Measurements from ENCODE around the gene FBXO42. TPM values are rescaled to one million over a fixed set of nuclear protein-coding genes. Genes with fewer than 3 reads are reported as not detected.

The FBXO42 gene
- total RNA-seq, 8 experiments from 2014 or later: 10.0 to 27.6 (median 23.2) TPM

- in situ Hi-C loops (cut with MboI; ENCODE audit: low pct_unique_long_range_greater_than_20kb in 2 of 9, low sequenced_read_pairs in 9 of 9, unreplicated experiment in 9 of 9): loop anchor here in 1 of 9 experiments (25.0 kb wide), 1 partner anchor 253 kb away; no protein-coding TSS in a partner anchor
- Histone ChIP-seq H3K27ac (no peak overlapping the region), H3K4me1 (replicated peaks in 1 of 2) (no peaks in the 10 kb centered on the region), H3K4me3 (no peak overlapping the region)
- no peak for ATAC-seq (replicated peaks in 6 of 8)
- 80 to 100% (median 100%) methylated on average over 1 of the region's 1 CpG; no CpG with 5 or more reads in 2 of the 10 experiments for WGBS, 10 experiments
Observed at GRCh38 chr1:16340673-16341072, 11.6 kb downstream of the FBXO42 start.

DNA sequence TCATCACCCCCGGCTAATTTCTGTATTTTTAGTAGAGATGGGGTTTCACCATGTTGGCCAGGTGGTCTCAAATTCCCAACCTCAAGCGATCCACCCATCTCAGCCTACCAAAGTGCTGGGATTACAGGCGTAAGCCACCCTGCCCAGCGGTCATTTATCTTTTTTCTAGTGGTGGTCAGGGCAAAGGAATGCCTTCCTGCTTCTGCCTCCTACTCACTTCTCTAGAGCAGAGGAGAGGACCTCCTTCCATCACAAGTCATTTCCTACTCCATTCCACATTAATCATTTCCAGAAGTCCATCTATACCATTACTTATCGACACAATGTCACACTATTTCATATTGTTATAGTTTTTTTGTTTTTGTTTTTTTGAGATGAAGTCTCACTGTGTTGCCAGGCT, 13.3 kb downstream of the FBXO42 start:
- WGBS, 10 experiments: 50 to 100% (median 98%) methylated on average over 1 to 5 of the region's 5 CpGs; no CpG with 5 or more reads in 2 of the 10 experiments
- in situ Hi-C loops (cut with MboI; ENCODE audit: low pct_unique_long_range_greater_than_20kb in 2 of 9, low sequenced_read_pairs in 9 of 9, unreplicated experiment in 9 of 9): loop anchor here in 1 of 9 experiments (25.0 kb wide), 1 partner anchor 252 kb away; no protein-coding TSS in a partner anchor
- Histone ChIP-seq H3K27ac (no peak overlapping the region), H3K4me1 (replicated peaks in 1 of 2) (no peaks in the 10 kb centered on the region), H3K4me3 (no peak overlapping the region)
- no peak for ATAC-seq (replicated peaks in 6 of 8)

- H3K27ac ChIP-seq: no peak overlapping the region
- H3K4me3 ChIP-seq: no peak overlapping the region
- ATAC-seq (replicated peaks in 6 of 8): peak in 3 of 8 experiments; percentile 33 to 88 (median 77)
- in situ Hi-C loops (cut with MboI; ENCODE audit: low pct_unique_long_range_greater_than_20kb in 2 of 9, low sequenced_read_pairs in 9 of 9, unreplicated experiment in 9 of 9): loop anchor here in 1 of 9 experiments (25.0 kb wide), 1 partner anchor 247 kb away; no protein-coding TSS in a partner anchor
- 36 to 100% (median 88%) methylated on average over 1 to 7 of the region's 7 CpGs for WGBS, 10 experiments
- H3K4me1 ChIP-seq (replicated peaks in 1 of 2): no peaks in the 10 kb centered on the region
Observed at GRCh38 chr1:16334655-16335340, 17.5 kb downstream of the FBXO42 start.

- Histone ChIP-seq H3K27ac (no peak overlapping the region), H3K4me3 (no peak overlapping the region), H3K4me1 (replicated peaks in 1 of 2) (no peaks in the 10 kb centered on the region)
- in situ Hi-C loops (cut with MboI; ENCODE audit: low pct_unique_long_range_greater_than_20kb in 2 of 9, low sequenced_read_pairs in 9 of 9, unreplicated experiment in 9 of 9): loop anchor here in 1 of 9 experiments (25.0 kb wide), 1 partner anchor 240 kb away; no protein-coding TSS in a partner anchor
- ATAC-seq (replicated peaks in 6 of 8): no peak
- 81 to 100% (median 93%) methylated on average over 4 to 5 of the region's 5 CpGs for WGBS, 10 experiments
Observed at GRCh38 chr1:16326833-16327404, 25.4 kb downstream of the FBXO42 start.

GRCh38 chr1:16324456-16324890, 27.8 kb downstream of the FBXO42 start:
- H3K27ac ChIP-seq: no peak overlapping the region
- 82 to 100% (median 93%) methylated on average over 2 to 6 of the region's 6 CpGs; no CpG with 5 or more reads in 2 of the 10 experiments for WGBS, 10 experiments
- peak in 2 of 8 experiments; percentile 52 to 73 for ATAC-seq (replicated peaks in 6 of 8)

DNA sequence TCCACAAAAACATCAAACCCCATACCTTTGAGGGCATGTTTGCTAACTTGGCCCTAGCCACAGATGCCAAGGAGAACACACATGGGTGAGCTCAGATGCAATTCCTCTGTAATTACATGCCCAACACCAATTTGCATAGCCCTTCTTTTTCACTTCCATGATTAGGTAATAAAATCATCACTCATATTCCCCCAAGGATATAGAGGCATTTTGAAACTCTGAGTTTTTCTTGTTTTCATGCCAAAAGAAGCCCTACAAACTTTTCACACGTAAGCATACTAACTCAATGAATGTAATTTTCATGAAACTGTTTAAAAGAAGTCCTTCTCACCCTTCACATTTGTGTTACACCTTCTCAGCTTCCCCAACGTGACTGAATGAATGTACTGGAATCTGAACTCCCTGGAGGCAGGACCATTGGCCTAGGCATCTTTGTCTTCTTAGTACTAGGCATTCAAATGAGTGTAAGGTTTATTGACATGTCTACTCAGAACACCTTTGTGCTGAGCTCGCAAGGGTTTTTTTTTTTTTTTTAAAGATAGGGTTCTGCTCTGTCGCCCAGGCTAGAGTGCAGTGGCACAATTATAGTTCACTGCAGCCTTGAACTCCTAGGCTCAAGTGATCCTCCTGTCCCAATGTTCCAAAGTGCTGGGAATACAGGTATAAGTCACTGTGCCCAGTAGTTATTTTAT, 31.0 kb downstream of the FBXO42 start:
- ATAC-seq (replicated peaks in 6 of 8): peak in 1 of 8 experiments; percentile 13
- no peak overlapping the region for H3K27ac ChIP-seq

More at GRCh38 chr1:16324456-16324890, 27.8 kb downstream of the FBXO42 start:
- Histone ChIP-seq H3K4me1 (replicated peaks in 1 of 2) (no peaks in the 10 kb centered on the region), H3K4me3 (no peak overlapping the region)
- in situ Hi-C loops (cut with MboI; ENCODE audit: low pct_unique_long_range_greater_than_20kb in 2 of 9, low sequenced_read_pairs in 9 of 9, unreplicated experiment in 9 of 9): no loop called here

DNA sequence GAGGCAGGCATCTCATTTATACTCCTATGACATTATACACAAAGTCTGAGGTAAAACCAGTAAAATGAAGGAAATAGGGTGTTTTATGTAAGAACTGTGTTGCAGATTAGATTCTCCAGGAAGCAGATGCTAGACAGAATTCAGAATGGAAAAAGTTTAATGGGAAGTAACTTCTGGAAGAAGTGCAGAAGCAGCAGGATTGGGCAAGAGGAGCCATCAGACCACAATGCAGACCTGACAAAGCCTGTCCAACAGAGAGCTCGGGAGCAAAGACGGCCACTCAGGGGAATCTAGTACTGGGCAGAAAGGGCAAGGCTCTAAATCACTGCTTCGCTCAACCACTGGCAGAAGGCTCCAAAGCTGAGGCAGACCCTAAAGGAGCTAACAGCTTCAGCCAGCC, 33.7 kb downstream of the FBXO42 start:
- peak in 5 of 8 experiments; percentile 23 to 77 (median 37) for ATAC-seq (replicated peaks in 6 of 8)
- 50 to 100% (median 71%) methylated on average over 1 to 3 of the region's 3 CpGs; no CpG with 5 or more reads in 4 of the 10 experiments for WGBS, 10 experiments
- in situ Hi-C loops (cut with MboI; ENCODE audit: low pct_unique_long_range_greater_than_20kb in 2 of 9, low sequenced_read_pairs in 9 of 9, unreplicated experiment in 9 of 9): no loop called here
- H3K4me1 ChIP-seq (replicated peaks in 1 of 2): peaks cover 5 to 7% of the 10 kb centered on the region in 2 donors
- H3K4me3 ChIP-seq: no peak overlapping the region
- H3K27ac ChIP-seq: no peak overlapping the region

More for the DNA sequence above, 31.0 kb downstream of the FBXO42 start:
- Histone ChIP-seq H3K4me1 (replicated peaks in 1 of 2) (peaks cover 5 to 7% of the 10 kb centered on the region in 2 donors), H3K4me3 (no peak overlapping the region)
- in situ Hi-C loops (cut with MboI; ENCODE audit: low pct_unique_long_range_greater_than_20kb in 2 of 9, low sequenced_read_pairs in 9 of 9, unreplicated experiment in 9 of 9): no loop called here
- WGBS, 10 experiments: 28 to 100% (median 80%) methylated on average over 1 to 4 of the region's 4 CpGs; no CpG with 5 or more reads in 1 of the 10 experiments

GRCh38 chr1:16315437-16315836, 36.8 kb downstream of the FBXO42 start:
- no peak for ATAC-seq (replicated peaks in 6 of 8)
- Histone ChIP-seq H3K4me3 (no peak overlapping the region), H3K4me1 (replicated peaks in 1 of 2) (peaks cover 5 to 7% of the 10 kb centered on the region in 2 donors), H3K27ac (no peak overlapping the region)
- in situ Hi-C loops (cut with MboI; ENCODE audit: low pct_unique_long_range_greater_than_20kb in 2 of 9, low sequenced_read_pairs in 9 of 9, unreplicated experiment in 9 of 9): no loop called here
- WGBS, 10 experiments: 37 to 100% (median 87%) methylated on average over 2 to 4 of the region's 4 CpGs

DNA sequence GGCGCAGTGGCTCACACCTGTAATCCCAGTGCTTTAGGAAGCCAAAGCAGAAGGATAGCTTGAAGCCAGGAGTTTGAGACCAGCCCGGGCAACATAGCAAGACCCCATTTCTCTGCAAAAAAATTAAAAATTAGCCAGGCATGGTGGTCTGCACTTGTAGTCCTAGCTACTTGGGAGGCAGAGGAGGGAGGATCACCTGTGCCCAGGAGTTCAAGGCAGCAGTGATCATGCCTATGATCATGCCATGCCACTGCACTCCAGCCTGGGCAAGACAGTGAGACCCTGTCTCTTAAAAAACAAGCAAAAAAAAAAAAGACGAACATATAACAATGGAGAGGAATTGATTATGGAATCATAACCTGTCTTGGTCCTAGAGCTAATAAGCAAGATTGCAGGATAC, 45.1 kb downstream of the FBXO42 start:
- Histone ChIP-seq H3K4me1 (replicated peaks in 1 of 2) (no peaks in the 10 kb centered on the region), H3K27ac (no peak overlapping the region), H3K4me3 (no peak overlapping the region)
- WGBS, 10 experiments: 92 to 100% (median 95%) methylated on average over 1 to 3 of the region's 3 CpGs; no CpG with 5 or more reads in 1 of the 10 experiments
- in situ Hi-C loops (cut with MboI; ENCODE audit: low pct_unique_long_range_greater_than_20kb in 2 of 9, low sequenced_read_pairs in 9 of 9, unreplicated experiment in 9 of 9): no loop called here
- no peak for ATAC-seq (replicated peaks in 6 of 8)

- WGBS, 10 experiments: 80 to 100% (median 95%) methylated on average over 2 to 11 of the region's 12 CpGs; no CpG with 5 or more reads in 1 of the 10 experiments
- no peak for ATAC-seq (replicated peaks in 6 of 8)
- H3K4me3 ChIP-seq: no peak overlapping the region
- H3K27ac ChIP-seq: no peak overlapping the region
- in situ Hi-C loops (cut with MboI; ENCODE audit: low pct_unique_long_range_greater_than_20kb in 2 of 9, low sequenced_read_pairs in 9 of 9, unreplicated experiment in 9 of 9): no loop called here
- no peaks in the 10 kb centered on the region for H3K4me1 ChIP-seq (replicated peaks in 1 of 2)
Observed at GRCh38 chr1:16302709-16303627, 49.3 kb downstream of the FBXO42 start.

GRCh38 chr1:16300436-16300835, 51.8 kb downstream of the FBXO42 start:
- Histone ChIP-seq H3K4me1 (replicated peaks in 1 of 2) (no peaks in the 10 kb centered on the region), H3K27ac (no peak overlapping the region), H3K4me3 (no peak overlapping the region)
- in situ Hi-C loops (cut with MboI; ENCODE audit: low pct_unique_long_range_greater_than_20kb in 2 of 9, low sequenced_read_pairs in 9 of 9, unreplicated experiment in 9 of 9): no loop called here
- WGBS, 10 experiments: 86 to 100% (median 95%) methylated on average over 1 to 3 of the region's 3 CpGs; no CpG with 5 or more reads in 1 of the 10 experiments
- no peak for ATAC-seq (replicated peaks in 6 of 8)

DNA sequence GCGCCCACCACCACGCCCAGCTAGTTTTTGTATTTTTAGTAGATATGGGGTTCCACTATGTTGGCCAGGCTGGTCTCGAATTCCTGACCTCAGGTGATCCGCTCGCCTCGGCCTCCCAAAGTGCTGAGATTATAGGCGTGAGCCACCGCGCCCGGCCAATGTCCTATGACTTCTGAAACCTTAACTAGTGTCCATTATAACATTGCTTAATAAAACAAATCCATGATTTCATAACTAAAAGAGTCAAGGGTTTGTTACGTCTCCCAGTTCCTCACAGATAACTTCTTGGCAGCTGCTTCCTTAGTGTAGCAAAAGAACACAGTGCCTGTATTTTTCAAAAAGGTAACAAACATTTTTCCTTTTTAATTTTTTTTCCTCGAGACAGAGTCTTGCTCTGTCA, 53.6 kb downstream of the FBXO42 start:
- Histone ChIP-seq H3K4me3 (no peak overlapping the region), H3K27ac (no peak overlapping the region), H3K4me1 (replicated peaks in 1 of 2) (peaks cover 0 to 5% of the 10 kb centered on the region in 2 donors)
- WGBS, 10 experiments: 93 to 100% (median 96%) methylated on average over 3 to 12 of the region's 12 CpGs; no CpG with 5 or more reads in 3 of the 10 experiments
- no peak for ATAC-seq (replicated peaks in 6 of 8)
- in situ Hi-C loops (cut with MboI; ENCODE audit: low pct_unique_long_range_greater_than_20kb in 2 of 9, low sequenced_read_pairs in 9 of 9, unreplicated experiment in 9 of 9): no loop called here
